ENCODE measurements around the gene C5. TPM values are rescaled to one million over a fixed set of nuclear protein-coding genes. Genes with fewer than 3 reads are reported as not detected.

Gene C5
- total RNA-seq, 1 experiment from 2014 or later = 0.57 TPM

GRCh38 chr9:120966013-120966369, 84.1 kb downstream of the C5 start:
- no peak overlapping the region; the same call in 1 of the 2 replicates for H3K27ac Mint-ChIP-seq
- no peak overlapping the region for H3K4me3 Mint-ChIP-seq
- TF ChIP-seq SOX15 (CRISPR knock-in tag; IDR thresholded peaks at IDR 0.05) (no peak), NR1H2 (CRISPR knock-in tag; IDR thresholded peaks at IDR 0.05) (no peak), MYBL2 (CRISPR knock-in tag; IDR thresholded peaks at IDR 0.05) (no peak)
- TF ChIP-seq, protein P1, sequence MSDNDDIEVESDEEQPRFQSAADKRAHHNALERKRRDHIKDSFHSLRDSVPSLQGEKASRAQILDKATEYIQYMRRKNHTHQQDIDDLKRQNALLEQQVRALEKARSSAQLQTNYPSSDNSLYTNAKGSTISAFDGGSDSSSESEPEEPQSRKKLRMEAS (CRISPR knock-in tag; IDR thresholded peaks at IDR 0.05) = no peak
- TF ChIP-seq, protein P2, sequence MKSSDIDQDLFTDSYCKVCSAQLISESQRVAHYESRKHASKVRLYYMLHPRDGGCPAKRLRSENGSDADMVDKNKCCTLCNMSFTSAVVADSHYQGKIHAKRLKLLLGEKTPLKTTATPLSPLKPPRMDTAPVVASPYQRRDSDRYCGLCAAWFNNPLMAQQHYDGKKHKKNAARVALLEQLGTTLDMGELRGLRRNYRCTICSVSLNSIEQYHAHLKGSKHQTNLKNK (CRISPR knock-in tag; IDR thresholded peaks at IDR 0.05) = no peak
- POLR2A ChIA-PET = no interaction called here
- no peaks in the 10 kb centered on the region for H3K9me3 Mint-ChIP-seq
- no peaks in the 10 kb centered on the region for H3K27me3 Mint-ChIP-seq (ENCODE audit: low read depth)
- DNase-seq (ENCODE audit: low spot score) (no peak), ATAC-seq (no peak)
- CTCF ChIA-PET = interaction anchor here (1.5 kb wide), 1 partner anchor 15 kb away, joined by 9 read pairs; no protein-coding TSS in a partner anchor
- peaks cover 29% of the 10 kb centered on the region for H3K4me1 Mint-ChIP-seq
- no peaks in the 10 kb centered on the region for H3K36me3 Mint-ChIP-seq

DNA sequence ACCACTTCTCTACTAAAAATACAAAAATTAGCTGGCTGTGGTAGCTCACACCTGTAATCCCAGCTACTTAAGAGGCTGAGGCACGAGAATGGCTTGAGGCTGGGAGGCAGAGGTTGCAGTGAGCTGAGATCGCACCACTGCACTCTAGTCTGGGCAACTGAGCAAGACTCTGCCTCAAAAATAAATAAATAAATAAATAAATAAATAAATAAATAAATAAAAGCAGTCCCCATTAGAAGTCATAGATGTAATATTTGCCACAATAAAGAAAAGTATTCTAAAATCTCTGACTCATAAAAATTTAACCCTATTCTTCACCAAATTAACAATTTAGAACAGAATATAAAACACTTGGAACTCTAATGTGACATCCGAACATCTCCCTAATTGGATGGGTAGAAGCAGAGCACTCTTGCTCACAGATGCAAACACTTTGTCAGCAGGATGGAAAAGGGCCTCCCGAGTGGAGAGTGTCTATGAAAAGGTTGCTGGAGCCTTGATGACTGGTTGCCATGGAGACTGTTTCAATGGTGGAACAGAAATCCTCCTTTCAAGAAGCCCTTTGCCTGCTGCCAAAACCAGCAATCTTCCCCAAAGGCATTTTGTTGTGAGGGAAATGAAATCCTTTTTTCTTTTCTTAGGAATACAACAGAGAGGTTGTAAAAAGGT, 84.6 kb downstream of the C5 start:
- ChIA-PET CTCF (interaction anchor here (0.9 to 2.6 kb wide), 4 partner anchors 16 to 235 kb away, joined by 4 to 21 read pairs (median 6); no protein-coding TSS in a partner anchor), POLR2A (no interaction called here)
- Mint-ChIP-seq H3K4me1 (peaks cover 29% of the 10 kb centered on the region), H3K27ac (peak overlapping the region; percentile 35; the same call in 1 of the 2 replicates), H3K27me3 (ENCODE audit: low read depth) (no peaks in the 10 kb centered on the region), H3K9me3 (no peaks in the 10 kb centered on the region), H3K36me3 (no peaks in the 10 kb centered on the region), H3K4me3 (no peak overlapping the region)
- ATAC-seq = peak; percentile 81
- DNase-seq (ENCODE audit: low spot score) = peak; percentile 34
- TF ChIP-seq USF2 (CRISPR knock-in tag; IDR thresholded peaks at IDR 0.05) = no peak
- TF ChIP-seq SMAD3 (CRISPR knock-in tag; IDR thresholded peaks at IDR 0.05; ENCODE audit: borderline replicate concordance) = no peak
- 0 out of 2 replicates have a peak, but pooled peaks have one; percentile 8 for TF ChIP-seq HMGA2 (CRISPR knock-in tag; IDR thresholded peaks at IDR 0.05)
- TF ChIP-seq ZNF671 (CRISPR knock-in tag; IDR thresholded peaks at IDR 0.05) = no peak

- TF ChIP-seq GTF2I (CRISPR knock-in tag; conservative IDR thresholded peaks at IDR 0.05) = no peak
- POLR2A ChIA-PET = no interaction called here
- Mint-ChIP-seq H3K4me3 (no peak overlapping the region), H3K27me3 (ENCODE audit: low read depth) (no peaks in the 10 kb centered on the region), H3K36me3 (no peaks in the 10 kb centered on the region), H3K27ac (no peak overlapping the region), H3K4me1 (peaks cover 29% of the 10 kb centered on the region), H3K9me3 (no peaks in the 10 kb centered on the region)
- DNase-seq (ENCODE audit: low spot score) = no peak
- CTCF ChIA-PET = interaction anchor here (3.2 kb wide), 1 partner anchor 19 kb away, joined by 13 read pairs; no protein-coding TSS in a partner anchor
- ATAC-seq = no peak
These were observed 88.1 kb downstream of the C5 start for GRCh38 chr9:120961936-120962335.

GRCh38 chr9:120960001-120960400, 90.1 kb downstream of the C5 start:
- ATAC-seq (no peak), DNase-seq (ENCODE audit: low spot score) (no peak)
- ChIA-PET CTCF (interaction anchor here (1.2 to 3.2 kb wide), 4 partner anchors 21 to 97 kb away, joined by 3 to 13 read pairs (median 4); no protein-coding TSS in a partner anchor), POLR2A (interaction anchor here (1.5 kb wide), 1 partner anchor 166 kb away, joined by 3 read pairs; no protein-coding TSS in a partner anchor)
- Mint-ChIP-seq H3K4me1 (peaks cover 13% of the 10 kb centered on the region), H3K27me3 (ENCODE audit: low read depth) (no peaks in the 10 kb centered on the region), H3K27ac (no peak overlapping the region), H3K9me3 (no peaks in the 10 kb centered on the region), H3K36me3 (no peaks in the 10 kb centered on the region), H3K4me3 (no peak overlapping the region)
- TF ChIP-seq ZNF138 (CRISPR knock-in tag; conservative IDR thresholded peaks at IDR 0.05) (no peak), SP1 (CRISPR knock-in tag; conservative IDR thresholded peaks at IDR 0.05) (no peak), ZNF512 (CRISPR knock-in tag; IDR thresholded peaks at IDR 0.05; ENCODE audit: borderline replicate concordance) (no peak)

GRCh38 chr9:120956862-120957261, 93.2 kb downstream of the C5 start:
- CTCF ChIA-PET = no interaction called here
- H3K36me3 Mint-ChIP-seq = no peaks in the 10 kb centered on the region
- no peaks in the 10 kb centered on the region for H3K9me3 Mint-ChIP-seq
- TF ChIP-seq, protein P3, sequence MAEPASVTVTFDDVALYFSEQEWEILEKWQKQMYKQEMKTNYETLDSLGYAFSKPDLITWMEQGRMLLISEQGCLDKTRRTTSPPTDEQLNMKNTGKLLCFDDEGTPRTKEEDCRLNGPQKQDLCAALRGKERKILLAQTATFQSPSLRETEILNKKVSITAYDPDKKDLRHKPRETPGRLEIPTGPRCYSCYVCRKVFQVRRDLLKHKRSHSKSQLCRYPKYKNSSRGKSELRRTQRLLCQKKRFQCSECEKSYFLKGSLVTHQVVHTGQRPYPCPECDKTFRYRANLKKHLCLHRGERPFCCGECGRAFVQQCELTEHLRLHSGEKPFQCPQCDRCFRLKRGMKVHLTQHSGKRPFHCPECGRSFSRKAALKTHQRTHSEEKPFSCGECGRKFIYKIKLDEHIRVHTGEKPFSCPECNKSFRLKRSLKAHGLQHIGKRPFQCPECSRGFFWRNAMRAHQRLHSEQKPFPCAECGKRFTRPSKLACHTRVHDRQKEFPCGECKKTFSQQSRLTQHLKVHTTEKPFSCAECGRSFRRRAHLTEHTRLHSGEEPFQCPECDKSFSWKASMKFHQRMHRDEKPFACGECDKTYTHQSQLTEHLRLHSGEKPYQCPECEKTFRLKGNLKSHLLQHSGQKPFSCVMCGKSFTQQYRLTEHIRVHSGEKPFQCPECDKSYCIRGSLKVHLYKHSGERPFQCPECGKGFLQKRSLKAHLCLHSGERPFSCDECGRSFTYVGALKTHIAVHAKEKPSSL (CRISPR knock-in tag; conservative IDR thresholded peaks at IDR 0.05) = no peak
- TF ChIP-seq EMX1 (CRISPR knock-in tag; IDR thresholded peaks at IDR 0.05) (no peak), E2F5 (CRISPR knock-in tag; IDR thresholded peaks at IDR 0.05) (no peak), ZBTB21 (CRISPR knock-in tag; IDR thresholded peaks at IDR 0.05; ENCODE audit: borderline replicate concordance) (no peak), SOX15 (CRISPR knock-in tag; IDR thresholded peaks at IDR 0.05) (no peak), TP53 (CRISPR knock-in tag; IDR thresholded peaks at IDR 0.05) (no peak)
- TF ChIP-seq, protein P2 (CRISPR knock-in tag; IDR thresholded peaks at IDR 0.05) = no peak

More at GRCh38 chr9:120956862-120957261, 93.2 kb downstream of the C5 start:
- DNase-seq (ENCODE audit: low spot score) (no peak), ATAC-seq (no peak)
- POLR2A ChIA-PET = no interaction called here
- peaks cover 6% of the 10 kb centered on the region for H3K4me1 Mint-ChIP-seq
- H3K27ac Mint-ChIP-seq = no peak overlapping the region
- no peaks in the 10 kb centered on the region for H3K27me3 Mint-ChIP-seq (ENCODE audit: low read depth)
- no peak overlapping the region for H3K4me3 Mint-ChIP-seq

Measured in WTC11 (cell line).